ENCODE measurements around the gene L3MBTL3. TPM values are rescaled to one million over a fixed set of nuclear protein-coding genes. Genes with fewer than 3 reads are reported as not detected.

Gene L3MBTL3
- total RNA-seq, 1 donor = 16.8 TPM

GRCh38 chr6:130189531-130190397 lies 171.4 kb downstream of the L3MBTL3 start:
- TF ChIP-seq CTCF (IDR thresholded peaks at IDR 0.05; ENCODE audit: insufficient read depth, low read depth, low read length) = no peak
- no peak for DNase-seq (ENCODE audit: low read depth)
- no peak overlapping the region for H3K4me3 ChIP-seq (ENCODE audit: low read depth, low read length)

Other genes starting within 250 kb of the L3MBTL3 start
- gene TMEM244, start 157.3 kb upstream of the L3MBTL3 start, total RNA-seq = not detected in 2 replicates
- gene SAMD3, start 204.4 kb downstream of the L3MBTL3 start, total RNA-seq = 3.0 and 5.5 TPM in 2 replicates

Measured in fibroblast of villous mesenchyme (primary cell).